Measurements from ENCODE around the gene SLC30A4.
"Not testable (repeated sequence)": the region's sequence is repeated elsewhere in the genome, so short reads cannot be mapped to it uniquely, and the experiment has no call there.

SLC30A4 gene

DNA sequence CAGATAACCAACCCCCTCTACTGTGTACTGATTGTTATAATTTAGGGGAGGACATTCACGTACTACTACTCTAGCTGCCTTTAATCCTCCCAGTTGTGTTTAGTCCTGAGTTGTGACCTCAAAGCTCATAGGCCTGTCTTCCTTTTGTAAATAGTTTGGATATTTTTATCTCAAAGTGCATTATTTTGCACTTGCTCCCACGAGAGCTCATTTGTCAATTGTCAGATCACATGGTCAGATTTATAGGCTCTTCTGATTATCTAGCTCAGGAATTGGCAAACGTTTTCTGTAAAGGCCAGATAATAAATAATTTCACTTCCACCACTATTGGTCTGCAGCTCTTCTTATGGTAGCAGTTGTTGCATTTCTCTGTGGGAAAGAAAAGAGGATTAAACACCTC, 14.4 kb upstream of the SLC30A4 start:
- TF ChIP-seq, protein P1, sequence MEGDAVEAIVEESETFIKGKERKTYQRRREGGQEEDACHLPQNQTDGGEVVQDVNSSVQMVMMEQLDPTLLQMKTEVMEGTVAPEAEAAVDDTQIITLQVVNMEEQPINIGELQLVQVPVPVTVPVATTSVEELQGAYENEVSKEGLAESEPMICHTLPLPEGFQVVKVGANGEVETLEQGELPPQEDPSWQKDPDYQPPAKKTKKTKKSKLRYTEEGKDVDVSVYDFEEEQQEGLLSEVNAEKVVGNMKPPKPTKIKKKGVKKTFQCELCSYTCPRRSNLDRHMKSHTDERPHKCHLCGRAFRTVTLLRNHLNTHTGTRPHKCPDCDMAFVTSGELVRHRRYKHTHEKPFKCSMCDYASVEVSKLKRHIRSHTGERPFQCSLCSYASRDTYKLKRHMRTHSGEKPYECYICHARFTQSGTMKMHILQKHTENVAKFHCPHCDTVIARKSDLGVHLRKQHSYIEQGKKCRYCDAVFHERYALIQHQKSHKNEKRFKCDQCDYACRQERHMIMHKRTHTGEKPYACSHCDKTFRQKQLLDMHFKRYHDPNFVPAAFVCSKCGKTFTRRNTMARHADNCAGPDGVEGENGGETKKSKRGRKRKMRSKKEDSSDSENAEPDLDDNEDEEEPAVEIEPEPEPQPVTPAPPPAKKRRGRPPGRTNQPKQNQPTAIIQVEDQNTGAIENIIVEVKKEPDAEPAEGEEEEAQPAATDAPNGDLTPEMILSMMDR (conservative IDR thresholded peaks at IDR 0.05; ENCODE audit: low read depth), result no peak

DNA sequence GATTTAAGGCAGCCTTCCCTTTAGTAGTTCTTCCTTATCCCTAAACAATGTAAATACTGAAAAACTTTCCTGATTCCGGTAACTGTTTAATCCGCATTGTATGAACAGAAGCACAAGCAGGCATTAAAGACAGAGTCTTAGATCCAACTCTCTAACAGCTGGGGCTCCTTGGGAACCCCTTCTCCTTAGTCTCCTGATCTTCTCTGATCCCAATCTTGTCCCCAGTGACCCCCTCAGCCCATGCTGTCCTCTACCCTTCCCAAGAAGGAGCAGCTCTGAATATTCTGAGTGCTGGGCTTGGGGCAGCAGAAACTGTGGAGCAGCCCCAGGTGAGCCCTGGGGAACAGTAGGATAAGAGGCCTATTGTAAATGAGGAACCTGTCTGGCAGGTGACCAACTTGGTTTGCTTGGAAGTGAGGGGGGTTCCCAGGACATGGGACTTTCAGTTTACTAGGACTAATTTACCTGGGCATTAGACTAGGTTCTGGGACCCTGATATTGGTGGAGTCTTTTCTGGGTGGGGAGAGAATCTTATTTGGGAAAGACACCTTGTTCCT, 13.0 kb upstream of the SLC30A4 start:
- no peak for DNase-seq (ENCODE audit: low spot score)
- TF ChIP-seq, protein P1 (conservative IDR thresholded peaks at IDR 0.05; ENCODE audit: low read depth), result no peak
- ChIA-PET POLR2A (ENCODE audit: low non-redundant PET) (no interaction called here), CTCF (no interaction called here)
- no peak overlapping the region for H3K27ac ChIP-seq

More for the DNA sequence above, 14.4 kb upstream of the SLC30A4 start:
- no peak overlapping the region for H3K27ac ChIP-seq
- DNase-seq (ENCODE audit: low spot score), result no peak
- CTCF ChIA-PET, result no interaction called here
- POLR2A ChIA-PET (ENCODE audit: low non-redundant PET), result no interaction called here

DNA sequence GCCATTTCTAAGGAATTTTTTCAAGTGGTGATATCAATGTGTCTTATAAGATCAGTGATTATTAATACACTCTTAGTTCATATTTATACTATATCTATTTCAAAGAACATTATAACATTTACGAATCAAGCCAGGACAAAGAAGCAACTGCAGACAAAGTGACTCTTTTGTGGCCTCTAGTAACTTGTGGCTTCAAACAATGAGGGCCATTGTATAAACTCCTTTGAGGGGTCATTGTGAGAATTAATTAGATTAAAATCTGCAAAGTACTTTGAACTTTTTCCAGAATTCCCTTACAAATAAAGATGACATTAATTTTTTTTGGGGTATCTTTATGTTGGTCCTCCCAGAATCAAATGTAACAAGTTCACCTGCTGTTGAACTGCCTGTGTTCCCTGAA, 12.3 kb upstream of the SLC30A4 start:
- POLR2A ChIA-PET (ENCODE audit: low non-redundant PET), result no interaction called here
- no peak overlapping the region for H3K27ac ChIP-seq
- no peak for DNase-seq (ENCODE audit: low spot score)
- TF ChIP-seq, protein P1 (conservative IDR thresholded peaks at IDR 0.05; ENCODE audit: low read depth), result no peak
- CTCF ChIA-PET, result no interaction called here

DNA sequence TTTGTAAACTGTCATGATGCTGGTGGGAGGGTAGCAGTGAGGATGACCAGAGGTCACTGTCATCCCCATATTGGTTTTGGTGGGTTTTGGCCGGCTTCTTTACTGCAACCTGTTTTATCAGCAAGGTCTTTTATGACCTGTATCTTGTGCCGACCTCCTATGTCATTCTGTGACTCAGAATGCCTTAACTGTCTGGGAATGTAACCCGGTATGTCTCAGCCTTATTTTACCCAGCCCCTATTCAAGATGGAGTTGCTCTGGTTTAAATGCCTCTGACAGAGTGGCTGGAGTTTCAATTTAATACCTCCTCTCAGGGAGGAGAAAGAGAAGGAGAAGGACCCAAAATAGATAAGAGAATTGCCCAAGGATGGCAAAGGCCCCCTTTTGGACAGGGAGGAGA, 10.3 kb upstream of the SLC30A4 start:
- CTCF ChIA-PET, result interaction anchor here (0.6 to 0.7 kb wide), 2 partner anchors 12 to 105 kb away, joined by 3 to 4 read pairs; no protein-coding TSS in a partner anchor
- DNase-seq (ENCODE audit: low spot score); POLR2A ChIA-PET (ENCODE audit: low non-redundant PET); H3K27ac ChIP-seq: not testable (repeated sequence)

DNA sequence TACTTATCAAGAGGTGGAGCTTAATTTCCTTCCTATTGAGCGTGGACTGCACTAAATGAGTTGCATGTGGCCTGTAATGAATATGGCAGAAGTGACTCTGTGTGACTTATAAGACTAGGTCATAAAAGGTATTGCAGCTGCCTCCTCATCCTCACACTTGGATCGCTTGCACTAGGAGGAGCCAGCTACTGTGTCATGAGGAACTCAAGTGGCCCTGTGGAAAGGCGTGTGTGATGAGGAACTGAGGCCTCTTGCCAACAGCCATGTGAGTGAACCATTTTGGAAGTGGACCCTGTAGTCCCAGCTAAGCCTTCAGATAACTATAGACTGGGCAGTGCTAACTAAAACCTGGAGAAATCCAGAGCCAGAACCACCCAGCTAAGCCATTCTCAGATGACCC, 7.1 kb upstream of the SLC30A4 start:
- H3K27ac ChIP-seq, result no peak overlapping the region
- DNase-seq (ENCODE audit: low spot score), result no peak
- CTCF ChIA-PET, result no interaction called here
- POLR2A ChIA-PET (ENCODE audit: low non-redundant PET), result no interaction called here
- TF ChIP-seq, protein P1 (conservative IDR thresholded peaks at IDR 0.05; ENCODE audit: low read depth), result no peak

DNA sequence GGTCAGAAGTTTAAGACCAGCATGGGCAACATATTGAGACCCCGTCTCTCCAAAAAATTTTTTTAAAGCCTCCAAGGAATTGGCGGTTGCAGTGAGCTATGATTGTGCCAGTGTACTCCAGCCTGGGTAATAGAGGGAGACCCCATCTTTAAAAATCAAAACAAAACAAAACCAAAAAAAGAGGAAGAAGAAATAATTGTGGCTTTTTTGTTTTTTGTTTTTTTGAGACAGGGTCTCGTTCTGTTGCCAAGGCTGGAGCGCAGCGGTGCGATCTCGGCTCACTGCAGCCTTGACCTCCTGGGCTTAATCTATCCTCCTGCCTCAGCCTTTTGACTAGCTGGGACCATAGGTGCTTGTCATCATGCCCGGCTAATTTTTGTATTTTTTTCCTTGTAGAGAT, 4.5 kb upstream of the SLC30A4 start:
- TF ChIP-seq, protein P1 (conservative IDR thresholded peaks at IDR 0.05; ENCODE audit: low read depth), result no peak
- ChIA-PET POLR2A (ENCODE audit: low non-redundant PET) (no interaction called here), CTCF (no interaction called here)
- DNase-seq (ENCODE audit: low spot score), result no peak
- H3K27ac ChIP-seq, result no peak overlapping the region

DNA sequence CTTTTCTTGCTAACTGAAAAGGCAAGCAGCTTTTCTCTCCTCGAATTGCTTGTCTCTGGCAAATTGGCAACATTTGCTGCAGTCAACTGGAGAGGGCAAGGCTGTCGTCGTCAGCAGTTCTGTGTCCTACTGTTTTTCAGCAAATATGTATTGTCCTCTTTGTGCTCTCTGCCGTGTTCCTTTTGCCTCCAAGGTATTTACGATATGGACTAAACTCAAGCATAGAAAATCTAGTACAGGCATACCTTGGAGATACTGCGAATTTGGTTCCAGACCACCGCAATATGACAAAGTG, 558 bp upstream of the SLC30A4 start:
- DNase-seq (ENCODE audit: low spot score), result no peak
- ChIA-PET POLR2A (ENCODE audit: low non-redundant PET) (no interaction called here), CTCF (interaction anchor here (1.0 kb wide), 1 partner anchor 25 kb away, joined by 3 read pairs; no protein-coding TSS in a partner anchor)
- H3K27ac ChIP-seq, result peak overlapping the region; percentile 83
- TF ChIP-seq, protein P1 (conservative IDR thresholded peaks at IDR 0.05; ENCODE audit: low read depth), result no peak
